ENCODE data around the gene SMIM13. TPM values are rescaled to one million over a fixed set of nuclear protein-coding genes. Genes with fewer than 3 reads are reported as not detected.

SMIM13 gene
- total RNA-seq, 1 experiment from 2014 or later: 22.2 TPM

DNA sequence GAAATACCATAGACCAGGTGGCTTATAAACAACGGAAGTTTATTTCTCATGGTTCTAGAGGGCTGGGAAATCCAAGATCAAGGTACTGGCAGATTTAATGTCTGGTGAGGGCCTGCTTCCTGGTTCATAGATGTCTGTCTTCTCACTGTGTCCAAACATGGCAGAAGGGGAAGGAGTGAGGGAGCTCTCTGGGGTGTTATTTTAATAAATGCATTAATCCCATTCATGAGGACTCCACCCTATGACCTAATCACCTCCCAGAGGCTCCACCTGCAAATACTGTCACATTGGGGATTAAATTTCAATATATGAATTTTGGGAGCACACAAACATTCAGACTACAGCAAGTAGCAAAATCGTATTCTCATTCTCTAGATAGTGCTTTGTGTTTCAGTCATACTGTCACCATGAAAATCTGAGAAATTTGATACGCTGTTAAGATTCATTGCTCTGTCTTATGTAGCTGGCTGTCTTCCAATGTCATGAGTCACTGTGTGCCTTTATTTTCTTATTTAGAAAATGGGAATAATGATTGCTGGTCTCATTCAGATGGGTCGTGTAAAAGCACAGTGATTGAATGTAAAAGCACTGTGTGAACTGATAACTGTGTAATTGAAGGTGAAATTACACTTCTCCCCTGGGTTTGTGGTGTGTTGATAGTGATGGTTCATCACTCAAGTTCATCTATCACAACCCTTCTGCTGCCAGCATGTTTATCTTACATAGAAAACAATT lies 26.8 kb downstream of the SMIM13 start:
- intact Hi-C loops (cut with micrococcal nuclease; ENCODE audit: unreplicated experiment): no loop called here
- Histone ChIP-seq H2AFZ (no peak overlapping the region), H3F3A (ENCODE audit: insufficient read depth, low read depth) (no peaks in the 10 kb centered on the region), H4K20me1 (ENCODE audit: insufficient read depth) (no peaks in the 10 kb centered on the region), H3K4me3 (no peak overlapping the region), H3K4me1 (replicated peaks; ENCODE audit: insufficient read depth) (peaks cover 15% of the 10 kb centered on the region), H3K9me3 (ENCODE audit: insufficient read depth, low read depth) (no peaks in the 10 kb centered on the region), H3K27me3 (ENCODE audit: insufficient read depth, low read depth) (no peaks in the 10 kb centered on the region), H3K79me2 (ENCODE audit: low read depth) (peaks cover 55% of the 10 kb centered on the region), H3K4me2 (peak overlapping the region; percentile 10), H3K27ac (0 out of 2 replicates have a peak overlapping the region, but pooled peaks have one; percentile 29), H3K36me3 (ENCODE audit: low read depth) (no peaks in the 10 kb centered on the region), H3K9me2 (ENCODE audit: insufficient read depth) (no peaks in the 10 kb centered on the region)
- peak; percentile 17 to 39 for DNase-seq
- ChIA-PET POLR2A (ENCODE audit: unreplicated experiment) (interaction anchor here (0.6 kb wide), 2 partner anchors 112 to 291 kb away, joined by 4 read pairs; partner anchors contain the start of gene NEDD9), CTCF (no interaction called here)
- no peak for TF ChIP-seq EZH2 (IDR thresholded peaks at IDR 0.05; ENCODE audit: low read depth)
- TF ChIP-seq, protein P1, sequence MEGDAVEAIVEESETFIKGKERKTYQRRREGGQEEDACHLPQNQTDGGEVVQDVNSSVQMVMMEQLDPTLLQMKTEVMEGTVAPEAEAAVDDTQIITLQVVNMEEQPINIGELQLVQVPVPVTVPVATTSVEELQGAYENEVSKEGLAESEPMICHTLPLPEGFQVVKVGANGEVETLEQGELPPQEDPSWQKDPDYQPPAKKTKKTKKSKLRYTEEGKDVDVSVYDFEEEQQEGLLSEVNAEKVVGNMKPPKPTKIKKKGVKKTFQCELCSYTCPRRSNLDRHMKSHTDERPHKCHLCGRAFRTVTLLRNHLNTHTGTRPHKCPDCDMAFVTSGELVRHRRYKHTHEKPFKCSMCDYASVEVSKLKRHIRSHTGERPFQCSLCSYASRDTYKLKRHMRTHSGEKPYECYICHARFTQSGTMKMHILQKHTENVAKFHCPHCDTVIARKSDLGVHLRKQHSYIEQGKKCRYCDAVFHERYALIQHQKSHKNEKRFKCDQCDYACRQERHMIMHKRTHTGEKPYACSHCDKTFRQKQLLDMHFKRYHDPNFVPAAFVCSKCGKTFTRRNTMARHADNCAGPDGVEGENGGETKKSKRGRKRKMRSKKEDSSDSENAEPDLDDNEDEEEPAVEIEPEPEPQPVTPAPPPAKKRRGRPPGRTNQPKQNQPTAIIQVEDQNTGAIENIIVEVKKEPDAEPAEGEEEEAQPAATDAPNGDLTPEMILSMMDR (conservative IDR thresholded peaks at IDR 0.05): no peak
- BruUV-seq (replicated peaks): no TSS peak

DNA sequence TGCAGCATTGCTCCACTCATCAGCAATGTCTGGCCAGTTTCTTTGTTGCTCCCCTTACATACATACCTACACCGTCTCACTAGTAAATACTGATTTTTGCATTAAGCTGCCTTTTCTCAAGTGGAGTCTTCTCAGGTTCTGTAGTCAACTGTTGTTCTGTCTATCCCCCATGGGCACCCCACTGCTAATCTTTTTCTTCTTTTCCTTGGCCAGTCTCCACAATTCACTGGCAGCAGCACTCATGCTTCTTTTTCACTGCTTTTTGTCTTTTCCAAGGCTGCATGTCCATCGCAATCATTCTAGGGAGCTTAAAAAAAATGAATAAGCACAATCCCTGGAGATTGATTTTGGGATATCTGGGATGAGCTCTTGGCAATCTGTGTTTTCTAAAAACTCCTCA lies 28.2 kb downstream of the SMIM13 start:
- Histone ChIP-seq H3K36me3 (ENCODE audit: low read depth) (no peaks in the 10 kb centered on the region), H4K20me1 (ENCODE audit: insufficient read depth) (no peaks in the 10 kb centered on the region), H2AFZ (no peak overlapping the region), H3K27me3 (ENCODE audit: insufficient read depth, low read depth) (no peaks in the 10 kb centered on the region), H3K27ac (no peak overlapping the region), H3K4me1 (replicated peaks; ENCODE audit: insufficient read depth) (peaks cover 8% of the 10 kb centered on the region), H3K4me2 (no peak overlapping the region), H3K9me2 (ENCODE audit: insufficient read depth) (no peaks in the 10 kb centered on the region), H3K79me2 (ENCODE audit: low read depth) (peaks cover 49% of the 10 kb centered on the region), H3F3A (ENCODE audit: insufficient read depth, low read depth) (no peaks in the 10 kb centered on the region), H3K9me3 (ENCODE audit: insufficient read depth, low read depth) (no peaks in the 10 kb centered on the region), H3K4me3 (no peak overlapping the region)
- intact Hi-C loops (cut with micrococcal nuclease; ENCODE audit: unreplicated experiment): no loop called here
- POLR2A ChIA-PET (ENCODE audit: unreplicated experiment): no interaction called here
- DNase-seq: no peak
- CTCF ChIA-PET: no interaction called here
- BruUV-seq (replicated peaks): no TSS peak
- TF ChIP-seq, protein P1 (conservative IDR thresholded peaks at IDR 0.05): no peak
- no peak for TF ChIP-seq EZH2 (IDR thresholded peaks at IDR 0.05; ENCODE audit: low read depth)

DNA sequence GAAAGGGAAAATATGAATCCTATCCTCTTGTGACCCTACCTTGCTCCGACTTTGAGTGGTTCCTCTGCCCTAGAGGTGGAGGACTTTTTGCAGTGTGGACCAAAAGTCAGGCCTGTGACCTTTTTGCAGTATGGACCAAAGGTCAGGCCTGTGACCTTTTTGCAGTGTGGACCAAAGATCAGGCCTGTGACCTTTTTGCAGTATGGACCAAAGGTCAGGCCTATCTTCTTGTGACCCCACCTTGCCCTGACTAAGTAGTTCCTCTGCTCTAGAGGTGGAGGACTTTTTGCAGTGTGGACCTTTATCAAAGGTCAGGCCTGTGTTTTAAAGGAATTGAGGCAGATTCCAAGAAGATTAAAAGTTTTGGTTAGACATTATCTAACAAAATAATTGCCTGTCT lies 28.7 kb downstream of the SMIM13 start:
- H3K9me2 ChIP-seq (ENCODE audit: insufficient read depth): no peaks in the 10 kb centered on the region
- BruUV-seq (replicated peaks): no TSS peak
- H3K4me2 ChIP-seq: no peak overlapping the region
- ChIA-PET POLR2A (ENCODE audit: unreplicated experiment) (no interaction called here), CTCF (no interaction called here)
- H3K4me3 ChIP-seq: no peak overlapping the region
- intact Hi-C loops (cut with micrococcal nuclease; ENCODE audit: unreplicated experiment): no loop called here
- H3K36me3 ChIP-seq (ENCODE audit: low read depth): no peaks in the 10 kb centered on the region
- H3K9me3 ChIP-seq (ENCODE audit: insufficient read depth, low read depth): no peaks in the 10 kb centered on the region
- peaks cover 8% of the 10 kb centered on the region for H3K4me1 ChIP-seq (replicated peaks; ENCODE audit: insufficient read depth)
- no peaks in the 10 kb centered on the region for H4K20me1 ChIP-seq (ENCODE audit: insufficient read depth)
- no peak for DNase-seq
- no peaks in the 10 kb centered on the region for H3F3A ChIP-seq (ENCODE audit: insufficient read depth, low read depth)
- H3K27ac ChIP-seq: no peak overlapping the region
- H3K27me3 ChIP-seq (ENCODE audit: insufficient read depth, low read depth): no peaks in the 10 kb centered on the region
- no peak for TF ChIP-seq EZH2 (IDR thresholded peaks at IDR 0.05; ENCODE audit: low read depth)
- TF ChIP-seq, protein P1 (conservative IDR thresholded peaks at IDR 0.05): no peak
- peaks cover 48% of the 10 kb centered on the region for H3K79me2 ChIP-seq (ENCODE audit: low read depth)
- no peak overlapping the region for H2AFZ ChIP-seq

Measured in PC-9 (cell line).